NCI-H1930 (cell line): ENCODE data around the gene ARHGEF19.
A peak's percentile ranks its signal among the peaks of the same experiment; 100 is the strongest.
"Not testable (repeated sequence)": the region's sequence is repeated elsewhere in the genome, so short reads cannot be mapped to it uniquely, and the experiment has no call there.

Experiments
- DNase-seq, 2 experiments: peaks; one replicate each; lab custom pipeline; 2025; lab: John Stamatoyannopoulos, UW

ARHGEF19 gene

GRCh38 chr1:16165548-16165947 is 46.9 kb downstream of the ARHGEF19 start:
- DNase-seq, result no peak

GRCh38 chr1:16165073-16165364 is 47.4 kb downstream of the ARHGEF19 start:
- DNase-seq, result no peak

- no peak for DNase-seq
Measured at GRCh38 chr1:16164213-16165072, 48.0 kb downstream of the ARHGEF19 start.

GRCh38 chr1:16163608-16164212 is 48.7 kb downstream of the ARHGEF19 start:
- not testable (repeated sequence) for DNase-seq

- DNase-seq, result no peak
Measured at GRCh38 chr1:16162163-16162822, 50.2 kb downstream of the ARHGEF19 start.

GRCh38 chr1:16161717-16162116 is 50.7 kb downstream of the ARHGEF19 start:
- no peak for DNase-seq

- no peak for DNase-seq
Measured at GRCh38 chr1:16158993-16159831, 53.2 kb downstream of the ARHGEF19 start.

- no peak for DNase-seq
Measured at GRCh38 chr1:16158025-16158424, 54.4 kb downstream of the ARHGEF19 start.

GRCh38 chr1:16156848-16157495 is 55.5 kb downstream of the ARHGEF19 start:
- no peak for DNase-seq

- no peak for DNase-seq
Measured at GRCh38 chr1:16155537-16156410, 56.7 kb downstream of the ARHGEF19 start, which contains the start of gene EPHA2. Gene EPHA2, minus strand, starts transcription at chr1:16156069. Its CDS starts 137 bp downstream, at chr1:16155932.

GRCh38 chr1:16153999-16154673 is 58.3 kb downstream of the ARHGEF19 start:
- no peak for DNase-seq

GRCh38 chr1:16153096-16153998 is 59.1 kb downstream of the ARHGEF19 start:
- DNase-seq, result no peak

- no peak for DNase-seq
Measured at GRCh38 chr1:16152481-16153087, 59.9 kb downstream of the ARHGEF19 start.

- no peak for DNase-seq
Measured at GRCh38 chr1:16151995-16152384, 60.5 kb downstream of the ARHGEF19 start.

GRCh38 chr1:16151196-16151994 is 61.1 kb downstream of the ARHGEF19 start:
- DNase-seq, result peak in 1 of 2 experiments; percentile 7

- DNase-seq, result no peak
Measured at GRCh38 chr1:16150508-16150907, 61.9 kb downstream of the ARHGEF19 start.

GRCh38 chr1:16149702-16150488 is 62.6 kb downstream of the ARHGEF19 start:
- no peak for DNase-seq
